ENCODE results near the gene TRNAU1AP. TPM values are rescaled to one million over a fixed set of nuclear protein-coding genes. Genes with fewer than 3 reads are reported as not detected.

Gene TRNAU1AP
- total RNA-seq, 1 experiment from 2014 or later = 43.0 TPM

GRCh38 chr1:28602536-28603439 is 49.9 kb downstream of the TRNAU1AP start:
- peak; percentile 75 for TF ChIP-seq CTCF (conservative IDR thresholded peaks at IDR 0.05)
- no peak for TF ChIP-seq EZH2 (IDR thresholded peaks at IDR 0.05; ENCODE audit: low read depth)
- H3K27ac ChIP-seq = peak overlapping the region; percentile 89
- BruUV-seq (replicated peaks) = no TSS peak
- DNase-seq = peak; percentile 47 to 50
- no peak overlapping the region for H2AFZ ChIP-seq
- no peak overlapping the region for H3K4me3 ChIP-seq
- intact Hi-C loops (cut with micrococcal nuclease; ENCODE audit: unreplicated experiment) = loop anchor here (1.0 to 5.0 kb wide), 4 partner anchors 50 to 745 kb away; partner anchors contain the start of gene TRNAU1AP
- no peak overlapping the region for H3K4me2 ChIP-seq
- H3K4me1 ChIP-seq (replicated peaks; ENCODE audit: insufficient read depth) = peaks cover 23% of the 10 kb centered on the region
- no peaks in the 10 kb centered on the region for H4K20me1 ChIP-seq (ENCODE audit: insufficient read depth)
- no peaks in the 10 kb centered on the region for H3K9me2 ChIP-seq (ENCODE audit: insufficient read depth)
- H3K27me3 ChIP-seq (ENCODE audit: insufficient read depth, low read depth) = no peaks in the 10 kb centered on the region
- POLR2A ChIA-PET (ENCODE audit: unreplicated experiment) = interaction anchor here (0.6 to 1.1 kb wide), 9 partner anchors 21 to 230 kb away, joined by 3 to 22 read pairs (median 3); partner anchors contain the start of gene TAF12
- H3F3A ChIP-seq (ENCODE audit: insufficient read depth, low read depth) = peaks cover 13% of the 10 kb centered on the region
- CTCF ChIA-PET = interaction anchor here (0.6 to 1.6 kb wide), 12 partner anchors 15 to 1462 kb away, joined by 3 to 10 read pairs (median 4); no protein-coding TSS in a partner anchor
- no peaks in the 10 kb centered on the region for H3K36me3 ChIP-seq (ENCODE audit: low read depth)
- H3K79me2 ChIP-seq (ENCODE audit: low read depth) = no peaks in the 10 kb centered on the region
- no peaks in the 10 kb centered on the region for H3K9me3 ChIP-seq (ENCODE audit: insufficient read depth, low read depth)

GRCh38 chr1:28604411-28604810 is 51.5 kb downstream of the TRNAU1AP start:
- Histone ChIP-seq H3K27ac (no peak overlapping the region), H3K9me3 (ENCODE audit: insufficient read depth, low read depth) (no peaks in the 10 kb centered on the region), H3F3A (ENCODE audit: insufficient read depth, low read depth) (peaks cover 13% of the 10 kb centered on the region), H2AFZ (no peak overlapping the region), H3K4me1 (replicated peaks; ENCODE audit: insufficient read depth) (peaks cover 18% of the 10 kb centered on the region), H3K36me3 (ENCODE audit: low read depth) (no peaks in the 10 kb centered on the region), H3K4me3 (no peak overlapping the region), H3K4me2 (no peak overlapping the region), H3K27me3 (ENCODE audit: insufficient read depth, low read depth) (no peaks in the 10 kb centered on the region), H3K79me2 (ENCODE audit: low read depth) (no peaks in the 10 kb centered on the region), H4K20me1 (ENCODE audit: insufficient read depth) (no peaks in the 10 kb centered on the region), H3K9me2 (ENCODE audit: insufficient read depth) (no peaks in the 10 kb centered on the region)
- intact Hi-C loops (cut with micrococcal nuclease; ENCODE audit: unreplicated experiment) = loop anchor here (5.0 kb wide), 2 partner anchors 52 to 747 kb away; partner anchors contain the start of gene TRNAU1AP
- ChIA-PET POLR2A (ENCODE audit: unreplicated experiment) (interaction anchor here (0.5 kb wide), 1 partner anchor 155 kb away, joined by 12 read pairs; no protein-coding TSS in a partner anchor), CTCF (interaction anchor here (0.6 kb wide), 1 partner anchor 207 kb away, joined by 3 read pairs; no protein-coding TSS in a partner anchor)
- TF ChIP-seq EZH2 (IDR thresholded peaks at IDR 0.05; ENCODE audit: low read depth) (no peak), CTCF (conservative IDR thresholded peaks at IDR 0.05) (no peak)
- no TSS peak for BruUV-seq (replicated peaks)
- no peak for DNase-seq

GRCh38 chr1:28604962-28605361 is 52.1 kb downstream of the TRNAU1AP start:
- no peak overlapping the region for H2AFZ ChIP-seq
- BruUV-seq (replicated peaks) = no TSS peak
- H3K9me3 ChIP-seq (ENCODE audit: insufficient read depth, low read depth) = no peaks in the 10 kb centered on the region
- peaks cover 13% of the 10 kb centered on the region for H3F3A ChIP-seq (ENCODE audit: insufficient read depth, low read depth)
- H3K36me3 ChIP-seq (ENCODE audit: low read depth) = no peaks in the 10 kb centered on the region
- TF ChIP-seq EZH2 (IDR thresholded peaks at IDR 0.05; ENCODE audit: low read depth) (no peak), CTCF (conservative IDR thresholded peaks at IDR 0.05) (no peak)
- intact Hi-C loops (cut with micrococcal nuclease; ENCODE audit: unreplicated experiment) = loop anchor here (5.0 kb wide), 2 partner anchors 53 to 748 kb away; partner anchors contain the start of gene TRNAU1AP
- POLR2A ChIA-PET (ENCODE audit: unreplicated experiment) = no interaction called here
- CTCF ChIA-PET = no interaction called here
- H3K79me2 ChIP-seq (ENCODE audit: low read depth) = no peaks in the 10 kb centered on the region
- H4K20me1 ChIP-seq (ENCODE audit: insufficient read depth) = no peaks in the 10 kb centered on the region
- H3K27ac ChIP-seq = no peak overlapping the region
- no peaks in the 10 kb centered on the region for H3K27me3 ChIP-seq (ENCODE audit: insufficient read depth, low read depth)
- no peak for DNase-seq
- H3K4me2 ChIP-seq = no peak overlapping the region
- H3K9me2 ChIP-seq (ENCODE audit: insufficient read depth) = no peaks in the 10 kb centered on the region
- H3K4me3 ChIP-seq = no peak overlapping the region
- H3K4me1 ChIP-seq (replicated peaks; ENCODE audit: insufficient read depth) = peaks cover 18% of the 10 kb centered on the region

Data from PC-9 (cell line).